Lung (tissue), 12 donors: ENCODE results near the gene POLD1. TPM values are rescaled to one million over a fixed set of nuclear protein-coding genes. Genes with fewer than 3 reads are reported as not detected.

Experiments
- ATAC-seq: fragments of 200-7000 bp; cut with Tn5 transposase; one replicate; pipeline ENCODE4 v1.9.1; 2020; ENCODE audit warnings: moderate number of reproducible peaks; ENCODE audit not compliant: insufficient read depth, low FRiP score
- DNase-seq, 3 donors: peaks; one replicate each; pipeline ENCODE4 v3.0.0-alpha.2; 2013 to 2017
- H3K27ac ChIP-seq, 2 donors: one replicate each; pipeline ENCODE4 v1.5.1; 2013; ENCODE audit warnings: mild to moderate bottlenecking in 2 of 2, moderate library complexity in 2 of 2, control low read depth in 1 of 2, inconsistent platforms in 1 of 2, low read depth in 1 of 2, low read length in 1 of 2
- H3K27me3 ChIP-seq, 3 donors: one replicate each; pipeline ENCODE4 v1.5.1; 2013; ENCODE audit warnings: low read length in 2 of 3; ENCODE audit not compliant: control insufficient read depth in 3 of 3, insufficient read depth in 3 of 3
- H3K36me3 ChIP-seq, 4 donors: one replicate each; pipeline ENCODE4 v1.5.1; 2013; ENCODE audit warnings: low read length in 4 of 4, mild to moderate bottlenecking in 1 of 4, moderate library complexity in 1 of 4; ENCODE audit not compliant: control insufficient read depth in 4 of 4, insufficient read depth in 4 of 4
- H3K4me1 ChIP-seq, 5 donors: one replicate each; pipeline ENCODE4 v1.5.1; 2013; ENCODE audit warnings: low read length in 5 of 5, mild to moderate bottlenecking in 2 of 5, moderate library complexity in 1 of 5; ENCODE audit not compliant: control insufficient read depth in 5 of 5, insufficient read depth in 5 of 5
- H3K4me3 ChIP-seq: one replicate; pipeline ENCODE4 v1.5.1; 2013; ENCODE audit warnings: mild to moderate bottlenecking, control low read depth, moderate library complexity
- H3K9ac ChIP-seq, 2 donors: one replicate each; pipeline ENCODE4 v1.5.1; 2013; ENCODE audit warnings: low read length in 2 of 2, control low read depth in 1 of 2; ENCODE audit not compliant: insufficient read depth in 1 of 2
- H3K9me3 ChIP-seq, 4 donors: one replicate each; pipeline ENCODE4 v1.5.1; 2013; ENCODE audit warnings: low read length in 3 of 4, mild to moderate bottlenecking in 1 of 4, moderate library complexity in 1 of 4; ENCODE audit not compliant: control insufficient read depth in 4 of 4, insufficient read depth in 3 of 4
- CTCF ChIP-seq: IDR thresholded peaks from 2 replicates; pipeline ENCODE4 v1.5.1; 2012; ENCODE audit warnings: mild to moderate bottlenecking; ENCODE audit errors: control extremely low read depth, extremely low read depth
- WGBS, 2 donors: extraction: QIAGEN DNeasy Blood & Tissue Kit; methylation state at CpG; one replicate each; pipeline ENCODE4 v1.1.7; 2013; 5-methylcytosine and 5-hydroxymethylcytosine counted together
- polyA plus RNA-seq, 2 donors: library from polyadenylated mRNA; stranded (reverse); fragments of 200-250 nt; gene quantifications; one replicate each; pipeline ENCODE4 v1.2.1, GENCODE V29; 2013
- total RNA-seq, 2 donors: library from RNA; depleted of rRNA in 1 of 2; stranded (reverse); fragments of >200 nt in 1 of 2; gene quantifications; one replicate each; pipeline ENCODE4 v1.2.1, GENCODE V29; 2014 to 2021
- donor health status: control.
- donor health status: control.
- donor health status: Bipolar disorder and iron deficiency.
- donor health status: healthy.
- donor health status: DM: yes; HTN: yes; CAD: no.

Gene POLD1
- total and polyA plus RNA-seq, 4 donors, result 20.2 to 55.1 (median 39.0) TPM

GRCh38 chr19:50394017-50394416, 9.9 kb downstream of the POLD1 start:
- no peak for DNase-seq
- Histone ChIP-seq H3K9me3 (peaks cover 0 to 3% (median 0%) of the 10 kb centered on the region in 4 donors), H3K4me1 (no peaks in the 10 kb centered on the region), H3K27me3 (no peaks in the 10 kb centered on the region), H3K27ac (no peak overlapping the region), H3K36me3 (peaks cover 0 to 8% (median 2%) of the 10 kb centered on the region in 4 donors), H3K9ac (no peak overlapping the region), H3K4me3 (no peak overlapping the region)
- 95% methylated on average over 9 of the region's 9 CpGs for WGBS, 2 donors
- no peak for TF ChIP-seq CTCF
- no peak for ATAC-seq

- no peaks in the 10 kb centered on the region for H3K27me3 ChIP-seq
- H3K9ac ChIP-seq, result no peak overlapping the region
- no peak for DNase-seq
- no peak for ATAC-seq
- WGBS, 2 donors, result 94 to 95% methylated on average over 13 of the region's 13 CpGs
- TF ChIP-seq CTCF, result no peak
- no peaks in the 10 kb centered on the region for H3K4me1 ChIP-seq
- H3K9me3 ChIP-seq, result peaks cover 0 to 3% (median 0%) of the 10 kb centered on the region in 4 donors
- H3K27ac ChIP-seq, result no peak overlapping the region
- H3K36me3 ChIP-seq, result peaks cover 0 to 31% (median 9%) of the 10 kb centered on the region in 4 donors
- no peak overlapping the region for H3K4me3 ChIP-seq
These were observed 14.7 kb downstream of the POLD1 start for GRCh38 chr19:50398675-50399367.

GRCh38 chr19:50399368-50399745, 15.2 kb downstream of the POLD1 start:
- H3K27me3 ChIP-seq, result no peaks in the 10 kb centered on the region
- H3K27ac ChIP-seq, result no peak overlapping the region
- TF ChIP-seq CTCF, result no peak
- H3K4me3 ChIP-seq, result no peak overlapping the region
- 98 to 99% methylated on average over 10 of the region's 10 CpGs for WGBS, 2 donors
- peaks cover 0 to 3% (median 0%) of the 10 kb centered on the region in 4 donors for H3K9me3 ChIP-seq
- no peak overlapping the region for H3K9ac ChIP-seq
- H3K36me3 ChIP-seq, result peaks cover 0 to 31% (median 9%) of the 10 kb centered on the region in 4 donors
- H3K4me1 ChIP-seq, result no peaks in the 10 kb centered on the region
- DNase-seq (no peak), ATAC-seq (no peak)
